ENCODE data around the gene AHCYL1.

Gene AHCYL1

GRCh38 chr1:110040548-110040947, 56.0 kb downstream of the AHCYL1 start:
- DNase-seq: no peak

- no peak for DNase-seq
Observed at GRCh38 chr1:110043016-110043415, 58.5 kb downstream of the AHCYL1 start.

GRCh38 chr1:110047463-110047862, 62.9 kb downstream of the AHCYL1 start:
- DNase-seq: no peak

GRCh38 chr1:110048240-110048639, 63.7 kb downstream of the AHCYL1 start:
- no peak for DNase-seq

- no peak for DNase-seq
Observed at GRCh38 chr1:110048923-110049601, 64.5 kb downstream of the AHCYL1 start.

GRCh38 chr1:110049801-110050601, 65.4 kb downstream of the AHCYL1 start:
- DNase-seq: no peak

GRCh38 chr1:110050602-110051261, 66.2 kb downstream of the AHCYL1 start:
- DNase-seq: no peak

- no peak for DNase-seq
Observed at GRCh38 chr1:110051262-110051648, 66.7 kb downstream of the AHCYL1 start.

GRCh38 chr1:110053552-110054428, 69.2 kb downstream of the AHCYL1 start:
- DNase-seq: peak; percentile 56

- no peak for DNase-seq
Observed at GRCh38 chr1:110055493-110056284, 71.1 kb downstream of the AHCYL1 start.

- DNase-seq: no peak
Observed at GRCh38 chr1:110056285-110056683, 71.7 kb downstream of the AHCYL1 start.

- DNase-seq: no peak
Observed at GRCh38 chr1:110056776-110057175, 72.2 kb downstream of the AHCYL1 start.

GRCh38 chr1:110057963-110058518, 73.5 kb downstream of the AHCYL1 start:
- DNase-seq: no peak

- DNase-seq: no peak
Observed at GRCh38 chr1:110058591-110058990, 74.0 kb downstream of the AHCYL1 start.

GRCh38 chr1:110059133-110059863, 74.7 kb downstream of the AHCYL1 start:
- no peak for DNase-seq

- DNase-seq: peak; percentile 66
Observed at GRCh38 chr1:110060034-110060661, 75.6 kb downstream of the AHCYL1 start.

- DNase-seq: no peak
Observed at GRCh38 chr1:110060662-110061060, 76.1 kb downstream of the AHCYL1 start.

- DNase-seq: no peak
Observed at GRCh38 chr1:110061341-110061740, 76.8 kb downstream of the AHCYL1 start.

- DNase-seq: no peak
Observed at GRCh38 chr1:110062612-110063011, 78.0 kb downstream of the AHCYL1 start.

GRCh38 chr1:110063781-110064180, 79.2 kb downstream of the AHCYL1 start:
- DNase-seq: no peak

Data from CD4-positive, alpha-beta T cell treated with Interleukin-21 for 1 hour (primary cell).